Tibial nerve (tissue), 4 donors: ENCODE measurements around the gene MYBBP1A.

Experiments
- CTCF ChIP-seq, 5 experiments: fragments of 200-600 bp in 3 of 5; fragments of 450-650 bp in 2 of 5; sonication (generic) in 3 of 5; IDR thresholded peaks; one replicate each; pipeline ENCODE4 v1.5.1; 2016 to 2019; ENCODE audit warnings: antibody characterized with exemption in 5 of 5, mild to moderate bottlenecking in 3 of 5, moderate library complexity in 2 of 5
- EP300 ChIP-seq, 2 donors: sonication (generic); formaldehyde crosslinking; IDR thresholded peaks; one replicate each; pipeline ENCODE4 v1.6.1; 2017; ENCODE audit warnings: antibody characterized with exemption in 2 of 2, mild to moderate bottlenecking in 1 of 2
- POLR2A ChIP-seq, 2 donors: fragments of 450-650 bp; IDR thresholded peaks; one replicate each; pipeline ENCODE4 v1.6.1; 2017; ENCODE audit warnings: antibody characterized with exemption in 2 of 2, mild to moderate bottlenecking in 2 of 2, moderate library complexity in 2 of 2

- TF ChIP-seq CTCF (IDR thresholded peaks at IDR 0.05) (no peak), POLR2A (IDR thresholded peaks at IDR 0.05) (no peak), EP300 (IDR thresholded peaks at IDR 0.05) (no peak)
Measured at GRCh38 chr17:4490637-4491061, 64.5 kb downstream of the MYBBP1A start.
